ENCODE results near the gene PGA4. TPM values are rescaled to one million over a fixed set of nuclear protein-coding genes. Genes with fewer than 3 reads are reported as not detected.
"Not testable (repeated sequence)": the region's sequence is repeated elsewhere in the genome, so short reads cannot be mapped to it uniquely, and the experiment has no call there.

Gene PGA4
- total and polyA plus RNA-seq, 2 donors (not counting 3 experiments of a cell fraction or from before 2014, with no cell fraction given), result 0.15 TPM; not detected in 1

GRCh38 chr11:61201476-61201875, 20.7 kb upstream of the PGA4 start:
- no TSS peak for BruUV-seq (replicated peaks)
- H4K20me1 ChIP-seq (replicated peaks; ENCODE audit: control insufficient read depth, extremely low read depth, insufficient read depth, low read length), result no peaks in the 10 kb centered on the region
- H3K4me1 ChIP-seq (ENCODE audit: control insufficient read depth, extremely low read depth, insufficient read depth, low read length), result no peaks in the 10 kb centered on the region
- TF ChIP-seq FOS (IDR thresholded peaks at IDR 0.05; ENCODE audit: borderline replicate concordance, insufficient read depth, low read length), result no peak
- TF ChIP-seq EZH2 (IDR thresholded peaks at IDR 0.05; ENCODE audit: borderline replicate concordance, low read depth, low read length, severe bottlenecking), result no peak
- TF ChIP-seq POLR2AphosphoS5 (IDR thresholded peaks at IDR 0.05; ENCODE audit: insufficient read depth, low read depth, low read length), result no peak
- TF ChIP-seq JUN (IDR thresholded peaks at IDR 0.05; ENCODE audit: borderline replicate concordance, insufficient read depth, insufficient read length, low read depth), result no peak
- TF ChIP-seq POLR2A (IDR thresholded peaks at IDR 0.05; ENCODE audit: low read depth, low read length), result no peak
- TF ChIP-seq MAX (IDR thresholded peaks at IDR 0.05; ENCODE audit: insufficient read depth, insufficient read length), result no peak
- H3K79me2 ChIP-seq (ENCODE audit: control insufficient read depth, insufficient read depth, low read length), result no peaks in the 10 kb centered on the region
- no peaks in the 10 kb centered on the region for H3K36me3 ChIP-seq (ENCODE audit: control insufficient read depth in 2 of 2, extremely low read depth in 1 of 2, insufficient read depth in 2 of 2, low read length in 2 of 2)
- ChIA-PET POLR2A (no interaction called here), CTCF (no interaction called here)
- no peak for FAIRE-seq
- intact Hi-C loops (cut with micrococcal nuclease) (no loop called here), dilution Hi-C loops (cut with MboI; ENCODE audit: extremely low pct_ligation_motif_present, low sequenced_read_pairs) (no loop called here)
- H3K9me3 ChIP-seq (replicated peaks; ENCODE audit: control insufficient read depth, insufficient read depth, low read length), result no peaks in the 10 kb centered on the region
- H3K27ac ChIP-seq (ENCODE audit: insufficient read depth, low read depth, low read length), result no peak overlapping the region
- no peak overlapping the region for H3K9ac ChIP-seq (replicated peaks; ENCODE audit: extremely low read depth, insufficient read depth, low read length)
- H3K27me3 ChIP-seq (ENCODE audit: control insufficient read depth in 2 of 2, insufficient read depth in 2 of 2, low read length in 2 of 2), result no peaks in the 10 kb centered on the region
- H3K9me1 ChIP-seq (replicated peaks; ENCODE audit: control insufficient read depth, extremely low read depth, insufficient read depth, low read length), result no peaks in the 10 kb centered on the region
- H3K4me2 ChIP-seq (ENCODE audit: insufficient read depth, low read length), result no peak overlapping the region
- H3K4me3 ChIP-seq (replicated peaks in 1 of 3; ENCODE audit: insufficient read depth in 1 of 3, low read depth in 1 of 3, low read length in 3 of 3), result no peak overlapping the region
- H2AFZ ChIP-seq (ENCODE audit: low read depth, low read length), result no peak overlapping the region
- DNase-seq (ENCODE audit: low read depth, low spot score), result no peak

GRCh38 chr11:61202950-61203746, 19.0 kb upstream of the PGA4 start, which contains the start of gene PGA3:
PGA3 (plus strand) TSS chr11:61203515; CDS start chr11:61203565, 50 bp downstream.
- H3K36me3 ChIP-seq (ENCODE audit: control insufficient read depth in 2 of 2, extremely low read depth in 1 of 2, insufficient read depth in 2 of 2, low read length in 2 of 2); H3K4me1 ChIP-seq (ENCODE audit: control insufficient read depth, extremely low read depth, insufficient read depth, low read length); H3K9me3 ChIP-seq (replicated peaks; ENCODE audit: control insufficient read depth, insufficient read depth, low read length); H3K9ac ChIP-seq (replicated peaks; ENCODE audit: extremely low read depth, insufficient read depth, low read length); H3K27me3 ChIP-seq (ENCODE audit: control insufficient read depth in 2 of 2, insufficient read depth in 2 of 2, low read length in 2 of 2); dilution Hi-C loops (cut with MboI; ENCODE audit: extremely low pct_ligation_motif_present, low sequenced_read_pairs); H4K20me1 ChIP-seq (replicated peaks; ENCODE audit: control insufficient read depth, extremely low read depth, insufficient read depth, low read length); CTCF ChIA-PET; H2AFZ ChIP-seq (ENCODE audit: low read depth, low read length); intact Hi-C loops (cut with micrococcal nuclease); FAIRE-seq; H3K9me1 ChIP-seq (replicated peaks; ENCODE audit: control insufficient read depth, extremely low read depth, insufficient read depth, low read length); DNase-seq (ENCODE audit: low read depth, low spot score); H3K79me2 ChIP-seq (ENCODE audit: control insufficient read depth, insufficient read depth, low read length); POLR2A ChIA-PET; BruUV-seq (replicated peaks); H3K4me2 ChIP-seq (ENCODE audit: insufficient read depth, low read length); H3K4me3 ChIP-seq (replicated peaks in 1 of 3; ENCODE audit: insufficient read depth in 1 of 3, low read depth in 1 of 3, low read length in 3 of 3); H3K27ac ChIP-seq (ENCODE audit: insufficient read depth, low read depth, low read length): not testable (repeated sequence)

GRCh38 chr11:61203873-61204272, 18.3 kb upstream of the PGA4 start:
- BruUV-seq (replicated peaks); DNase-seq (ENCODE audit: low read depth, low spot score); H3K36me3 ChIP-seq (ENCODE audit: control insufficient read depth in 2 of 2, extremely low read depth in 1 of 2, insufficient read depth in 2 of 2, low read length in 2 of 2); H3K27me3 ChIP-seq (ENCODE audit: control insufficient read depth in 2 of 2, insufficient read depth in 2 of 2, low read length in 2 of 2); H3K79me2 ChIP-seq (ENCODE audit: control insufficient read depth, insufficient read depth, low read length); H3K4me1 ChIP-seq (ENCODE audit: control insufficient read depth, extremely low read depth, insufficient read depth, low read length); H3K27ac ChIP-seq (ENCODE audit: insufficient read depth, low read depth, low read length); CTCF ChIA-PET; H3K9me3 ChIP-seq (replicated peaks; ENCODE audit: control insufficient read depth, insufficient read depth, low read length); H3K4me2 ChIP-seq (ENCODE audit: insufficient read depth, low read length); H2AFZ ChIP-seq (ENCODE audit: low read depth, low read length); H3K4me3 ChIP-seq (replicated peaks in 1 of 3; ENCODE audit: insufficient read depth in 1 of 3, low read depth in 1 of 3, low read length in 3 of 3); dilution Hi-C loops (cut with MboI; ENCODE audit: extremely low pct_ligation_motif_present, low sequenced_read_pairs); POLR2A ChIA-PET; FAIRE-seq; H3K9ac ChIP-seq (replicated peaks; ENCODE audit: extremely low read depth, insufficient read depth, low read length); intact Hi-C loops (cut with micrococcal nuclease); H3K9me1 ChIP-seq (replicated peaks; ENCODE audit: control insufficient read depth, extremely low read depth, insufficient read depth, low read length); H4K20me1 ChIP-seq (replicated peaks; ENCODE audit: control insufficient read depth, extremely low read depth, insufficient read depth, low read length): not testable (repeated sequence)

All from endothelial cell of umbilical vein (primary cell).